HepG2 (cell line): ENCODE measurements around the gene C16orf86. TPM values are rescaled to one million over a fixed set of nuclear protein-coding genes. Genes with fewer than 3 reads are reported as not detected.

Source experiments
- ADNP ChIP-seq: sonication (generic); formaldehyde crosslinking; IDR thresholded peaks from 2 replicates; pipeline ENCODE4 v1.4.0; 2020; ENCODE audit warnings: missing genetic modification reagents
- AGO1 ChIP-seq: fragments of 200-400 bp; formaldehyde crosslinking; IDR thresholded peaks from 2 replicates; pipeline ENCODE4 v1.6.1; 2017; ENCODE audit warnings: mild to moderate bottlenecking, low read depth, low read length, moderate library complexity; ENCODE audit not compliant: poor library complexity, severe bottlenecking
- ARID2 ChIP-seq: sonication (generic); formaldehyde crosslinking; IDR thresholded peaks from 2 replicates; pipeline ENCODE4 v1.8.1; 2022; ENCODE audit warnings: mild to moderate bottlenecking, missing genetic modification reagents, borderline replicate concordance
- GABPA ChIP-seq, 2 experiments: IDR thresholded peaks; 2 replicates each; pipeline ENCODE4 v1.6.1; 2011 to 2016; ENCODE audit warnings: low read depth in 2 of 2, low read length in 1 of 2, missing biosample characterization in 1 of 2, missing genetic modification characterization in 1 of 2
- MEIS1 ChIP-seq: sonication (generic); formaldehyde crosslinking; IDR thresholded peaks from 2 replicates; pipeline ENCODE4 v1.9.0; 2021; ENCODE audit warnings: mild to moderate bottlenecking, missing genetic modification reagents, moderate library complexity, borderline replicate concordance
- MTF2 ChIP-seq: sonication (generic); formaldehyde crosslinking; IDR thresholded peaks from 2 replicates; pipeline ENCODE4 v1.5.0; 2020; ENCODE audit warnings: missing genetic modification reagents, borderline replicate concordance
- ONECUT2 ChIP-seq: sonication (generic); formaldehyde crosslinking; IDR thresholded peaks from 2 replicates; pipeline ENCODE4 v1.4.0; 2020; ENCODE audit warnings: missing genetic modification reagents
- PLSCR1 ChIP-seq: sonication (generic); formaldehyde crosslinking; IDR thresholded peaks from 2 replicates; pipeline ENCODE4 v1.5.0; 2020; ENCODE audit warnings: missing genetic modification reagents, mild to moderate bottlenecking, borderline replicate concordance
- RBFOX2 ChIP-seq: fragments of 200-400 bp; formaldehyde crosslinking; IDR thresholded peaks from 2 replicates; pipeline ENCODE4 v1.6.1; 2017; ENCODE audit warnings: low read depth, mild to moderate bottlenecking, low read length
- ZBTB2 ChIP-seq: sonication (generic); formaldehyde crosslinking; IDR thresholded peaks from 2 replicates; pipeline ENCODE4 v1.8.0; 2022; ENCODE audit warnings: low read depth, missing genetic modification reagents
- ZBTB8A ChIP-seq: sonication (generic); formaldehyde crosslinking; IDR thresholded peaks from 2 replicates; pipeline ENCODE4 v1.4.0; 2020; ENCODE audit warnings: mild to moderate bottlenecking, low read depth, missing genetic modification reagents, borderline replicate concordance
- ZFY ChIP-seq: sonication (generic); formaldehyde crosslinking; IDR thresholded peaks from 2 replicates; pipeline ENCODE4 v1.4.0; 2020; ENCODE audit warnings: missing genetic modification reagents
- ZKSCAN8 ChIP-seq: IDR thresholded peaks from 2 replicates; pipeline ENCODE4 v1.6.1; 2016; ENCODE audit warnings: borderline replicate concordance, missing genetic modification reagents, missing compliant biosample characterization
- ZNF563 ChIP-seq: sonication (generic); formaldehyde crosslinking; IDR thresholded peaks from 2 replicates; pipeline ENCODE4 v1.8.0; 2022; ENCODE audit warnings: mild to moderate bottlenecking, moderate library complexity, missing genetic modification reagents
- polyA plus RNA-seq, 8 experiments: library from polyadenylated mRNA; depleted of rRNA in 3 of 8; stranded (reverse) in 7 of 8; unstranded in 1 of 8; fragments of >200 nt; fragmentation: Illumina TruSeq in 4 of 8; extraction: Trizol in 4 of 8; gene quantifications; 2 replicates each; pipeline versions ENCODE4 v1.2.1 to v1.2.3, GENCODE V29; 2011 to 2016; ENCODE audit warnings: low read depth in 4 of 8, missing spikeins in 1 of 8, mixed read lengths in 1 of 8; ENCODE audit not compliant: insufficient read depth in 1 of 8
- total RNA-seq, 5 experiments: library from RNA; depleted of rRNA; stranded (reverse); fragments of >200 nt; fragmentation: Illumina TruSeq; extraction: Trizol; gene quantifications; 2 replicates each; pipeline ENCODE4 v1.2.3, GENCODE V29; 2016; ENCODE audit warnings: low read depth in 1 of 5

Gene C16orf86
- total and polyA plus RNA-seq, 2 of the 13 experiments (the other 11 are each of a cell fraction or from before 2014, with no cell fraction given): 1.5 to 3.1 TPM

GRCh38 chr16:67648088-67648763 lies 18.4 kb upstream of the C16orf86 start (continued):
- no peak for TF ChIP-seq PLSCR1
- no peak for TF ChIP-seq ONECUT2
- no peak; the same call in 1 of the 2 replicates for TF ChIP-seq ZNF563
- peak; percentile 82 for TF ChIP-seq MTF2 (CRISPR knock-in tag)
- TF ChIP-seq ZBTB2 (CRISPR knock-in tag): no peak
- TF ChIP-seq GABPA (IDR thresholded peaks at IDR 0.05; ENCODE audit: low read depth, low read length): no peak
- no peak for TF ChIP-seq GABPA (CRISPR knock-in tag; IDR thresholded peaks at IDR 0.05; ENCODE audit: low read depth)
- TF ChIP-seq ARID2 (CRISPR knock-in tag): no peak
- TF ChIP-seq ZFY (CRISPR knock-in tag): peak; percentile 30; the same call in 1 of the 2 replicates
- no peak for TF ChIP-seq MEIS1
- TF ChIP-seq ZBTB8A (CRISPR knock-in tag): no peak
- no peak for TF ChIP-seq ZKSCAN8 (CRISPR knock-in tag)
- no peak for TF ChIP-seq ADNP (CRISPR knock-in tag)
- TF ChIP-seq RBFOX2: no peak
- peak; percentile 11 for TF ChIP-seq AGO1
